Measurements from ENCODE around the gene SLC35G4. TPM values are rescaled to one million over a fixed set of nuclear protein-coding genes. Genes with fewer than 3 reads are reported as not detected.
"Not testable (repeated sequence)": the region's sequence is repeated elsewhere in the genome, so short reads cannot be mapped to it uniquely, and the experiment has no call there.

Gene SLC35G4
- not detected in 2 replicates for total RNA-seq

DNA sequence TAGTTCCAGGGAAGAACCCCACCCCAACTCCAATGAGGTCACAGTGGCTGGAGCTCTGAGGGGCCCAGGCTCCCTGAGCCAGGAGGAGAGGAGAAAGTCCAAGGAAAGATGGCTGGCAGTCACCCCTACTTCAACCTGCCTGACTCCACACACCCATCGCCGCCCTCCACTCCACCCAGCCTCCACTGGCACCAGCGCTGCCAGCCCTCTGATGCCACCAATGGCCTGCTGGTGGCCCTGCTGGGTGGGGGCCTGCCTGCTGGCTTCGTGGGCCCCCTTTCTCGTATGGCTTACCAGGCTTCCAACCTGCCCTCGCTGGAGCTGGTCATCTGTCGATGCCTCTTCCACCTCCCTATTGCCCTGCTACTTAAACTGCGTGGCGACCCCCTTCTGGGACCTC lies at the start of gene SLC35G4:
Gene SLC35G4, plus strand, starts transcription at position 109 of the 400 bp plus-strand sequence. Its CDS starts 0 bp downstream, at position 109.
- H3K4me1 Mint-ChIP-seq; CTCF ChIA-PET; intact Hi-C loops (cut with micrococcal nuclease); POLR2A ChIA-PET; H3K27me3 Mint-ChIP-seq; DNase-seq; H3K36me3 Mint-ChIP-seq (ENCODE audit: low read depth); H3K9me3 Mint-ChIP-seq; H3K27ac Mint-ChIP-seq; H3K4me3 Mint-ChIP-seq; ATAC-seq (ENCODE audit: low read depth): not testable (repeated sequence)

DNA sequence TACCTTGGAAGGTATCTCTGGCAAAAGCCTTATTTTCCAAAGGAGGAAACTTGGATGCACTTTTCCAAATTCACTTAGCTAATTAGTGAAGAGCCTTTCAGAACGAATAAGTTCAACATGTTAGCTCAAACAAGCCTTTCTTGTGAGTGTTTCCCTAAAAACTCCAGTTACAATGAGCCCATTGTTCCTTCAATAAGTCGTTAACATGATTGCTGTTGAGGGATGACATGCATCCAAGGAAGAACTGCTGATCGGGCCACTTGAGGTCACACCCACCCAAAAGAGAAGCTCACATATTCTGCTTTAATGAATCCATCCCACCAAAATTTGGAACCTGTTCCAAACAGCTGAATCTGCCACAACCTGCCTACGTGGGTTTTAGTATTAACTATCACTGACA lies 48.1 kb upstream of the SLC35G4 start:
- intact Hi-C loops (cut with micrococcal nuclease), result no loop called here
- CTCF ChIA-PET, result interaction anchor here (1.7 kb wide), 1 partner anchor 8 kb away, joined by 7 read pairs; no protein-coding TSS in a partner anchor
- POLR2A ChIA-PET, result no interaction called here
- DNase-seq (no peak), ATAC-seq (ENCODE audit: low read depth) (no peak)
- Mint-ChIP-seq H3K4me1 (peaks cover 9% of the 10 kb centered on the region), H3K4me3 (no peak overlapping the region), H3K27ac (no peak overlapping the region), H3K36me3 (ENCODE audit: low read depth) (no peaks in the 10 kb centered on the region), H3K9me3 (no peaks in the 10 kb centered on the region), H3K27me3 (peaks cover 2% of the 10 kb centered on the region)
- TF ChIP-seq, protein P1, sequence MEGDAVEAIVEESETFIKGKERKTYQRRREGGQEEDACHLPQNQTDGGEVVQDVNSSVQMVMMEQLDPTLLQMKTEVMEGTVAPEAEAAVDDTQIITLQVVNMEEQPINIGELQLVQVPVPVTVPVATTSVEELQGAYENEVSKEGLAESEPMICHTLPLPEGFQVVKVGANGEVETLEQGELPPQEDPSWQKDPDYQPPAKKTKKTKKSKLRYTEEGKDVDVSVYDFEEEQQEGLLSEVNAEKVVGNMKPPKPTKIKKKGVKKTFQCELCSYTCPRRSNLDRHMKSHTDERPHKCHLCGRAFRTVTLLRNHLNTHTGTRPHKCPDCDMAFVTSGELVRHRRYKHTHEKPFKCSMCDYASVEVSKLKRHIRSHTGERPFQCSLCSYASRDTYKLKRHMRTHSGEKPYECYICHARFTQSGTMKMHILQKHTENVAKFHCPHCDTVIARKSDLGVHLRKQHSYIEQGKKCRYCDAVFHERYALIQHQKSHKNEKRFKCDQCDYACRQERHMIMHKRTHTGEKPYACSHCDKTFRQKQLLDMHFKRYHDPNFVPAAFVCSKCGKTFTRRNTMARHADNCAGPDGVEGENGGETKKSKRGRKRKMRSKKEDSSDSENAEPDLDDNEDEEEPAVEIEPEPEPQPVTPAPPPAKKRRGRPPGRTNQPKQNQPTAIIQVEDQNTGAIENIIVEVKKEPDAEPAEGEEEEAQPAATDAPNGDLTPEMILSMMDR (IDR thresholded peaks at IDR 0.05), result no peak

DNA sequence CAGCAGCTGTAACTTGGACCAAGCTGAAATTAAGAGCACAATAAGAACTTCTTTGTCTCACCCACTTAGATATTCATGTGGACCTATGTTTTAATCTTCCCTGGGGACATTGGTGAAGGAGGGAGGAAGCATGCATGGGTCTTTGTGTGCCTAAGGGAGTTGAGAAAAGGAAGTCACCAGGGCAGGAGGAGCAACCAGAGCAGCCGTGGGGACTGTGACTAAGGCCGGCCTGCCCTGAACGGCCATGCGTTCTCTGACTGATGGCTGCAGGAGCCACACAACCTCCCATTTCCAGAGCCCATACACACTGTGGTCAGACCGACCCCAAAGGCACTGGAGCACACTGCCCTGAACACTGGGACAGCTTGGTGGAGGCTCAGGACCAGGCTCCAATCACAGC lies 43.7 kb upstream of the SLC35G4 start:
- intact Hi-C loops (cut with micrococcal nuclease), result no loop called here
- Mint-ChIP-seq H3K36me3 (ENCODE audit: low read depth) (no peaks in the 10 kb centered on the region), H3K27ac (no peak overlapping the region), H3K4me1 (peaks cover 5% of the 10 kb centered on the region), H3K9me3 (no peaks in the 10 kb centered on the region), H3K27me3 (peaks cover 16% of the 10 kb centered on the region), H3K4me3 (no peak overlapping the region)
- POLR2A ChIA-PET, result no interaction called here
- ATAC-seq (ENCODE audit: low read depth), result no peak
- TF ChIP-seq, protein P1 (IDR thresholded peaks at IDR 0.05), result no peak
- CTCF ChIA-PET, result no interaction called here
- DNase-seq, result no peak

DNA sequence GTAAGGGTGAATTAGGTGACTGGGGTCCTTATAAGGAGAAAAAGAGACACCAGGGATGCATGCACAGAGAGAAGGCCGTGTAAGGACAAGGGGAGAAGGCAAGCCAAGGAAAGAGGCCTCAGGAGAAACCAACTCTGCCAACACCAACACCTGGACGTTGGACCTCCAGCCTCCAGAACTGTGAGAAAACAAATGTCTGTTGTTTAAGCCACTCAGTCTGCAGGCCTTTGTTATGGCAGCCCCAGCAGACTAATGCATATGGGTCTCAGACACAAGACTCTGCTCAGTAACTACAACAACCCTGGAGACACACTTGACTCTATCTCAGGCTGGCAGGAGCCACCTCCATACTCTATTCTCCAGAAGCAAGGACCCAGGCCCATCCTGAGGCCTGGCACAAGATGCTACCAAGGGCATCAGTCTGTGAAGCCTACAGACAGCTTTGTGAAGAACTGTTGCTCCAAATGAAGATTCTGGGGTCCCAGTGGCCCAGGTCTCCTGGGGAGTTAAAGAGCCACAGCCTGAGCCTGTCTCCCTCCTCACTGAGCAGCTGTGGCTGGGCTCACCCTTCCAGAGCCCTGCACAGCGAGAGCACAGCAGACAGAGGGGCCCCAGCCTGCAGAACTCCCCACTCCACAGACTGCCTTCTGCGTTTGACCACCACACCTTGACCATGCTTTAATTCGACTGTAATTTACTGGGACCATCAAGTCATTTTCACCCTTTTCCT lies 43.0 kb upstream of the SLC35G4 start:
- ATAC-seq (ENCODE audit: low read depth), result no peak
- DNase-seq, result no peak
- intact Hi-C loops (cut with micrococcal nuclease), result no loop called here
- H3K9me3 Mint-ChIP-seq, result no peaks in the 10 kb centered on the region
- no peak overlapping the region for H3K4me3 Mint-ChIP-seq
- ChIA-PET POLR2A (no interaction called here), CTCF (no interaction called here)
- no peaks in the 10 kb centered on the region for H3K36me3 Mint-ChIP-seq (ENCODE audit: low read depth)
- TF ChIP-seq, protein P1 (IDR thresholded peaks at IDR 0.05), result no peak
- no peak overlapping the region for H3K27ac Mint-ChIP-seq
- peaks cover 16% of the 10 kb centered on the region for H3K27me3 Mint-ChIP-seq
- peaks cover 5% of the 10 kb centered on the region for H3K4me1 Mint-ChIP-seq

DNA sequence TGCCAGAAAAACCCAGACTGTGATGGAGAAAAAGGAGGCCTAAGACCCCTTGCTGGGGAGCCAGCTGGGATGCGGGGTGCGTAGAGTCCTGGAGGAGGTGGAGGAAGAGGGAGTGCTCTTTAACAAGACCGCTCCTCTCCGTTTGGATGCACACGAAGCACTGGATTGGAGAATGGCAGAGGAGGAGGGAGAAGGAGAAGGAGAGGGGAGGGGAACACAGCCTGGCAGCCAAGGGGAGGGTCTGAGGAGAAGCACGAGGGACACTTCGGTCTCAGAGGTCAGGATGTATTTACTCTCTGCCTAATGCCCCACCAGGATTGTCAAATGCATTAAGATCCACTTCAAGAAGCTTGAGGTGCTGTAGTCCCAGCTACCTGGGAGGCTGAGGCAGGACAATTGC lies 42.0 kb upstream of the SLC35G4 start:
- TF ChIP-seq, protein P1 (IDR thresholded peaks at IDR 0.05), result no peak
- no peak for DNase-seq
- no peak for ATAC-seq (ENCODE audit: low read depth)
- no peaks in the 10 kb centered on the region for H3K9me3 Mint-ChIP-seq
- ChIA-PET CTCF (no interaction called here), POLR2A (no interaction called here)
- H3K36me3 Mint-ChIP-seq (ENCODE audit: low read depth), result no peaks in the 10 kb centered on the region
- H3K4me1 Mint-ChIP-seq, result peaks cover 5% of the 10 kb centered on the region
- H3K27ac Mint-ChIP-seq, result no peak overlapping the region
- no peak overlapping the region for H3K4me3 Mint-ChIP-seq
- H3K27me3 Mint-ChIP-seq, result peaks cover 14% of the 10 kb centered on the region
- intact Hi-C loops (cut with micrococcal nuclease), result no loop called here
